GM20000 (cell line): ENCODE results near the gene CD101.
"Not testable (repeated sequence)": the region's sequence is repeated elsewhere in the genome, so short reads cannot be mapped to it uniquely, and the experiment has no call there.

Experiments used
- DNase-seq: peaks from one replicate; pipeline ENCODE4 v3.0.0; 2012; ENCODE audit warnings: low spot score
- CTCF ChIP-seq: IDR thresholded peaks from 2 replicates; pipeline ENCODE4 v1.5.1; 2012; ENCODE audit warnings: mild to moderate bottlenecking, control low read depth; ENCODE audit errors: extremely low read depth, missing control alignments

The CD101 gene

DNA sequence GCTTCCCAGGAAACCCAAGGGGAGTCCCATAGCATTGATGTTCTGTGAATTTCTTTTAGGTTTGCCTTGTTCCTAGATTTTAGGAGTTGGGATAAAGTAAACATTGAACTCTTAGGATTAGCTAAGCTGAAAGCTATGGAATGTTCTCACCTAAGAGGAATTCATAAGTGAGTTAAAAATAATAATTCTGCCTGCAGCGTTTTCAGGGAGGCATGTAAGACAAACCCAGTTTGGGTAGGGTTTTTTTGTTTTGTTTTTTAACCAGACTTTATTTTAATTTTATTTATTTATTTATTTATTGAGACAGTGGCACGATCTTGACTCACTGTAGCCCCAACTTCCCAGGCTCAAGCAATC, 28.9 kb upstream of the CD101 start:
- no peak for TF ChIP-seq CTCF
- no peak for DNase-seq

GRCh38 chr1:116980309-116980708, 21.3 kb upstream of the CD101 start:
- not testable (repeated sequence) for DNase-seq

GRCh38 chr1:116981521-116982037, 20.0 kb upstream of the CD101 start:
- no peak for TF ChIP-seq CTCF
- no peak for DNase-seq

GRCh38 chr1:116982319-116983004, 19.1 kb upstream of the CD101 start:
- no peak for DNase-seq

GRCh38 chr1:116983112-116983511, 18.4 kb upstream of the CD101 start:
- no peak for DNase-seq
- no peak for TF ChIP-seq CTCF

More at GRCh38 chr1:116982319-116983004, 19.1 kb upstream of the CD101 start:
- TF ChIP-seq CTCF: no peak

- TF ChIP-seq CTCF: no peak
- DNase-seq: no peak
These were observed 17.9 kb upstream of the CD101 start for GRCh38 chr1:116983678-116984077.

DNA sequence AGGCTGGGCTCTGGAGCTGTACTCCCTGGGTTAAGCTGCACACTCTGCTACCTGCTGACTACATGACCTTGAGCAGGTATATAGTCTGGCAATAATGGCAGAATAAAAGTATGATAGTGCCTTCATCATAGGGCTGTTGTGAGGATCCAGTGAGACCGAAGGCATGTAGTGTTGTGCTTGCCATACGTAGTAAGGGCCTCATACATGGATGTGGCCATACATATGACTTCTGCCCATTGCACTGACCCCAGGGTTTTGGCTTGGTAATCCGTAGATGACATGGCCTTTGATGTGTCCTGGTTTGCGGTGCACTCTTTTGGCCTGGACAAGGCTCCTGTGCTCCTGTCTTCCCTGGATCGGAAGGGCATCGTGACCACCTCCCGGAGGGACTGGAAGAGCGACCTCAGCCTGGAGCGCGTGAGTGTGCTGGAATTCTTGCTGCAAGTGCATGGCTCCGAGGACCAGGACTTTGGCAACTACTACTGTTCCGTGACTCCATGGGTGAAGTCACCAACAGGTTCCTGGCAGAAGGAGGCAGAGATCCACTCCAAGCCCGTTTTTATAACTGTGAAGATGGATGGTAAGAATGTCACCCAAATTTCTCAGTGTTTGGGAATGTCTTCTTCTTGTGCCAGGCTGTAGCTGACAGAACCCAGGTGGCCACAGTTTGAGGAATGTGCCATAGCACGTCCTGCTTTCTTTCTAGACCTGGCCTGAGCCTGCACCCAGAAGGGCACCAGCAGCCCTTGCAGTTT, 17.0 kb upstream of the CD101 start:
- no peak for DNase-seq
- TF ChIP-seq CTCF: no peak
